Measurements from ENCODE around the gene SUFU.

SUFU gene

GRCh38 chr10:102628451-102628911 lies 124.7 kb downstream of the SUFU start:
- H3K27me3 Mint-ChIP-seq (ENCODE audit: low read depth), result no peaks in the 10 kb centered on the region
- H3K27ac Mint-ChIP-seq, result no peak overlapping the region
- no peaks in the 10 kb centered on the region for H3K9me3 Mint-ChIP-seq
- peaks cover 19% of the 10 kb centered on the region for H3K4me1 Mint-ChIP-seq (ENCODE audit: low read depth)
- no peaks in the 10 kb centered on the region for H3K36me3 Mint-ChIP-seq (ENCODE audit: low read depth)
- no peak overlapping the region for H3K4me3 Mint-ChIP-seq

DNA sequence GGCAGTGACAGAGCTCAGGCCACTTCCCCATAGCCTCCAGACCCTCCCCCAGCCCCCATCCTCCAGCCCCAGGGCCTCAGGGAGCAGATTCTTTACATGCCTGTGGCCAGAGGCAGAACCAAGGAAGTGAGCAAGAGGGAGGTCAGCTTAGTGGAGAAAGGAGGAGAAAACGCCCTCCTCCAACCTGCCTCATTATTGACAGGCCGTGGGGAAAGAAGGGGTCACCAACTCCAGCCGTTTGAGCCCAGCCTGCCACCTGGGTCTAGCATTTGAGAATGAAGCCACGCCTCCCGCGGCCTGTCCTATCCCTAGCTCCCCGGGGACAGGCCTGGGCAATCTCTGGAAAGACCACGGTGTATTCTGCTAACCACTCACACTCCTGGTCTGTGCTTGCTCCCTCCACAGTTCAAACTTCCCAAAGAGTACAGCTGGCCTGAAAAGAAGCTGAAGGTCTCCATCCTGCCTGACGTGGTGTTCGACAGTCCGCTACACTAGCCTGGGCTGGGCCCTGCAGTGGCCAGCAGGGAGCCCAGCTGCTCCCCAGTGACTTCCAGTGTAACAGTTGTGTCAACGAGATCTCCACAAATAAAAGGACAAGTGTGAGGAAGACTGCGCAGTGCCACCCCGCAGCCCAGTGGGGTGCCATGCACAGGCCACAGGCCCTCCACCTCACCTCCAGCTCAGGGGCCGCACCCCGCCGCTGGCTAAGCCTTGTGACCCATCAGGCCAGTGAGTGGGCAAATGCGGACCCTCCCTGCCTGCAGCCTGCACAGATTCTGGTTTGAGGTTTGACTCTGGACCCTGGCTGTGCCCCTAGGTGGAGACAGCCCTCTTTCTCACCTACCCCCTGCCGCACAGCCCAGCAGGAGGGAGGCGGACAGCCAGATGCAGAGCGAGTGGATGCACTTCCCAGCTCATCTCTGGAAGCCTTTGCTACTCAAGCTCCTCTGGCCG lies 126.2 kb downstream of the SUFU start:
- Mint-ChIP-seq H3K27me3 (ENCODE audit: low read depth) (no peaks in the 10 kb centered on the region), H3K36me3 (ENCODE audit: low read depth) (no peaks in the 10 kb centered on the region), H3K4me3 (no peak overlapping the region), H3K9me3 (no peaks in the 10 kb centered on the region), H3K27ac (no peak overlapping the region), H3K4me1 (ENCODE audit: low read depth) (peaks cover 26% of the 10 kb centered on the region)

DNA sequence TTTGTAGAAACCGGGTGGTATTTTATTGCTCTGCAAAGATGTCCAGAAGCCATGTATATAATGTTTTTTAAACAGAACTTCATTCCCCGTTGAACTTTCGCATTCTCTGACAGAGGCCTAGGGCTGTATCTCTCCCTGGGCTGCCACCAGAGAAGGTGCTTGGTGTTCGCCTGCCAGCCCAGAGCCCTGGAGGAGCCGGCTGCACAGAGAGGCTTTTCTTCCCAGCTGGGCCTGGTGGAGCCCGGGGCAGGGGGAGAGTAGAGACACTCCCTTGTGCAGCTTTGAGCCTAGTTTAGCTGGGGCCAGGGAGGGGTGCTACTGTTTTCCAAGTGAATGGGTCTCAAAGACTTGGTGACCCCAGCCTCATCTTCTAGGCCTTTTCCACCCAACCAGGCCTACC lies 126.9 kb downstream of the SUFU start:
- H3K27ac Mint-ChIP-seq, result peak overlapping the region; percentile 20
- peaks cover 33% of the 10 kb centered on the region for H3K4me1 Mint-ChIP-seq (ENCODE audit: low read depth)
- H3K9me3 Mint-ChIP-seq, result no peaks in the 10 kb centered on the region
- H3K27me3 Mint-ChIP-seq (ENCODE audit: low read depth), result no peaks in the 10 kb centered on the region
- no peaks in the 10 kb centered on the region for H3K36me3 Mint-ChIP-seq (ENCODE audit: low read depth)
- H3K4me3 Mint-ChIP-seq, result no peak overlapping the region

DNA sequence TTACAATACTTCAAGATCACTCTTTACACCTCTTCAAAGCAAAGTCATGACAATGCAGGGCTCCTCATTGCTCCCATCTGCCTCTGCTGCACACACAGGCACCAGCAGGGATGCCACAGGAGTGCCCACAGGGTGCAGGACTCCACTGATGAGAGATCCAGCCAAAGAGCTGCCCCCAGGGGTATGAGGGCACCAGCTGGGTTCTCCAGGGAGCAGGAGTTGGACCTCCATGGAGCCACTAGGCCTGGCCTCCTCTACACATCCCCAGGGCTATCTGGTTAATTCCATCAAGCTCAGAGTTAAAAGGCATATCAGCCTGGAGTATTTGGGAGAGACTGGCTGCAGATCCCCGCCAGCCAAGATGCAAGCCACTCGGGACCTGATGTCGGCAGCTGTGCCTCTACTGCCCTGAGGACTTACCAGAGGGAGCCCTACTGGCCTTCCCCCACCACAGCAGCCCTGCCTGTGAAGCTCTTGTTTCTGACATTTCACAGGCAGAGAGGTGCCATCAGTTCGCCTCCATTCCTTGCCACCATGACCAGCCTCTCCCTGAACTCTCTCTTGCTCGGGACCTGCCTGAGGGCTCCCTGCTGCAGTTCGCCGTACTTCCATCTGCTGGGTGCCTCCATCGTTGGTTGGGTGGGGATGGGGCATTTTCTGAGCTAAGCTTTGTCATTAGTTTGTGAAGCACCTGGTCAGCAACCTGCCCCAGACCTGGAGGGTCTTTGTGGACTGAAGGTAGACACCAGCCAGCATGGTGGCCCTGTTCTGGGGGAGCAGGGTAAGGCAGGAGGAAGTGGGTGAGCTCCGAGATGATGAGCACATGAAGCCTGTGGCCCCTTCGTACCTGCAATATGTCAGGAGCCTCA lies 128.0 kb downstream of the SUFU start:
- Mint-ChIP-seq H3K9me3 (no peaks in the 10 kb centered on the region), H3K4me1 (ENCODE audit: low read depth) (peaks cover 36% of the 10 kb centered on the region), H3K4me3 (no peak overlapping the region), H3K27ac (no peak overlapping the region), H3K27me3 (ENCODE audit: low read depth) (no peaks in the 10 kb centered on the region), H3K36me3 (ENCODE audit: low read depth) (no peaks in the 10 kb centered on the region)

- Mint-ChIP-seq H3K9me3 (no peaks in the 10 kb centered on the region), H3K4me1 (ENCODE audit: low read depth) (peaks cover 38% of the 10 kb centered on the region), H3K36me3 (ENCODE audit: low read depth) (no peaks in the 10 kb centered on the region), H3K27ac (peak overlapping the region; percentile 62), H3K4me3 (peak overlapping the region; percentile 27), H3K27me3 (ENCODE audit: low read depth) (no peaks in the 10 kb centered on the region)
Observed at GRCh38 chr10:102632394-102633111, 128.8 kb downstream of the SUFU start.

DNA sequence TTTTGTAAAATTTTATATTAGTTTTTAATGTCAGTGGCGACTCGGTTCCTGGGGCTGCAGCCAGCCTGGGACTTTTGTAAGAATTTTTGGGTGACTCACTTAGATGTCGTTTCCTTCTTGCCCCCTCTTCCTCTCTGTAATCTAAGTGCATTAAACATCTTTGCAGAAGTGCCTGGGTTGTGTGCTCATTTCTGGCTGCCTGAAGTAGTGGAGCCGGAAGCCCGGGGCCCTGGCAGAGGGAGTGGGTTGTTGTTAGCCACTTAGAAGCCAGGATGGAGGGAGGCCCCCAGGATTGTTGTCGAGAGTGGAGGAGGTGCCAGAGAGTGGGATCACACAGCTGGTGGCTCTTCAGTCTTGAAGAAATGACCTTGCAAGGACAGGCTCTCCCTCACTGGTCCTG lies 129.5 kb downstream of the SUFU start:
- Mint-ChIP-seq H3K4me3 (peak overlapping the region; percentile 50), H3K36me3 (ENCODE audit: low read depth) (no peaks in the 10 kb centered on the region), H3K9me3 (no peaks in the 10 kb centered on the region), H3K27me3 (ENCODE audit: low read depth) (no peaks in the 10 kb centered on the region), H3K27ac (peak overlapping the region; percentile 79), H3K4me1 (ENCODE audit: low read depth) (peaks cover 38% of the 10 kb centered on the region)

- no peak overlapping the region for H3K4me3 Mint-ChIP-seq
- no peaks in the 10 kb centered on the region for H3K36me3 Mint-ChIP-seq (ENCODE audit: low read depth)
- H3K27ac Mint-ChIP-seq, result peak overlapping the region; percentile 79
- H3K27me3 Mint-ChIP-seq (ENCODE audit: low read depth), result no peaks in the 10 kb centered on the region
- no peaks in the 10 kb centered on the region for H3K9me3 Mint-ChIP-seq
- peaks cover 38% of the 10 kb centered on the region for H3K4me1 Mint-ChIP-seq (ENCODE audit: low read depth)
Observed at GRCh38 chr10:102633848-102634247, 130.1 kb downstream of the SUFU start.

GRCh38 chr10:102634686-102635085 lies 130.9 kb downstream of the SUFU start:
- Mint-ChIP-seq H3K27ac (no peak overlapping the region), H3K4me3 (no peak overlapping the region), H3K9me3 (no peaks in the 10 kb centered on the region), H3K36me3 (ENCODE audit: low read depth) (no peaks in the 10 kb centered on the region), H3K4me1 (ENCODE audit: low read depth) (peaks cover 38% of the 10 kb centered on the region), H3K27me3 (ENCODE audit: low read depth) (no peaks in the 10 kb centered on the region)

DNA sequence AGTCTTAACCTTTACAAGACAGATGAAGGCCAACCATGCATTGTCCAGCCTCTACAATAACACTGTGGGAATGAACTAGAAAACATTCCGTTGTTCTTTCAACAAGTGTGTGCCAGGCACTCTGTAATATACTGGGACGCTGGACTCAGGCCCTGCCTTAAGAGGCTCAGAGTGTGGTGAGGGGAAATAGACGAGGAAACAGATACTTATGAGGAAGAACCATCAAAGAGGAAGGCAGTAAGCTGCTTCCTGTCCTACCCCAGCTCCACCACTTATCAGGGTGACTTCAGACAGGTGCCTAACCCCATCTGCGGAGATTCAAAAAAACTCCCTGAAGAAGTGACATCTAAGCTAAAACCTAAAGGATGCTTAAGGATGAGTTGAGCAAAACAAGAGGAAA lies 131.6 kb downstream of the SUFU start:
- no peak overlapping the region for H3K4me3 Mint-ChIP-seq

GRCh38 chr10:102639537-102639936 lies 135.8 kb downstream of the SUFU start:
- Mint-ChIP-seq H3K36me3 (ENCODE audit: low read depth) (no peaks in the 10 kb centered on the region), H3K9me3 (no peaks in the 10 kb centered on the region), H3K27ac (no peak overlapping the region), H3K4me3 (no peak overlapping the region), H3K4me1 (ENCODE audit: low read depth) (peaks cover 21% of the 10 kb centered on the region), H3K27me3 (ENCODE audit: low read depth) (no peaks in the 10 kb centered on the region)

More for the DNA sequence above, 131.6 kb downstream of the SUFU start:
- Mint-ChIP-seq H3K27me3 (ENCODE audit: low read depth) (no peaks in the 10 kb centered on the region), H3K9me3 (no peaks in the 10 kb centered on the region), H3K27ac (peak overlapping the region; percentile 55), H3K36me3 (ENCODE audit: low read depth) (no peaks in the 10 kb centered on the region), H3K4me1 (ENCODE audit: low read depth) (peaks cover 38% of the 10 kb centered on the region)

DNA sequence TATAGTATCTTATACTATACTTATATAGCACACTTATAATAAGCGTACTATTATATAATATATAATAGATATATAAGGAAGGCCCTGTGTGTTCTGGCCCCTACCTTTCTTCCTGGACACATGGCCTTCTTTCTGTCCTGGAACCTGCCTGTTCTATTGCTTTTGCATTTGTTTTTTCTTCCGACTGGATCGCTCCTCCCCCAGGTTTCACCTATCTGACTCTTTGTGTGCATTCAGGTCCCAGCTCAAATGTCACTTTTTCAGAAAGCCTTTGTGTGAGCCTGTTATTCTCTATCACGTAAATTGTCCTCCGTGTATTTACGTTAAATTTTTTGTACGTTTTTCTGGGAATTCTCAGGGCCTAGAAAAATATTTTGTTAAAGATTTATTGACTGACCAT lies 137.6 kb downstream of the SUFU start:
- Mint-ChIP-seq H3K4me1 (ENCODE audit: low read depth) (peaks cover 12% of the 10 kb centered on the region), H3K36me3 (ENCODE audit: low read depth) (peaks cover 11% of the 10 kb centered on the region), H3K4me3 (peak overlapping the region; percentile 89), H3K9me3 (no peaks in the 10 kb centered on the region), H3K27ac (peak overlapping the region; percentile 93), H3K27me3 (ENCODE audit: low read depth) (no peaks in the 10 kb centered on the region)

GRCh38 chr10:102641880-102642735 lies 138.3 kb downstream of the SUFU start:
- Mint-ChIP-seq H3K4me1 (ENCODE audit: low read depth) (peaks cover 14% of the 10 kb centered on the region), H3K36me3 (ENCODE audit: low read depth) (peaks cover 11% of the 10 kb centered on the region), H3K4me3 (peak overlapping the region; percentile 89), H3K9me3 (no peaks in the 10 kb centered on the region), H3K27ac (peak overlapping the region; percentile 93), H3K27me3 (ENCODE audit: low read depth) (no peaks in the 10 kb centered on the region)

GRCh38 chr10:102642736-102643335 lies 139.1 kb downstream of the SUFU start:
- peak overlapping the region; percentile 86 for H3K27ac Mint-ChIP-seq
- no peaks in the 10 kb centered on the region for H3K9me3 Mint-ChIP-seq
- H3K4me3 Mint-ChIP-seq, result peak overlapping the region; percentile 87
- peaks cover 20% of the 10 kb centered on the region for H3K4me1 Mint-ChIP-seq (ENCODE audit: low read depth)
- H3K36me3 Mint-ChIP-seq (ENCODE audit: low read depth), result peaks cover 14% of the 10 kb centered on the region
- H3K27me3 Mint-ChIP-seq (ENCODE audit: low read depth), result no peaks in the 10 kb centered on the region
